SIG-M5 treated with dmso at 0.1 percent for 504 hours (cell line): ENCODE data around the gene CREB3.

Experiments
- DNase-seq: peaks from one replicate; lab custom pipeline; 2025; ENCODE audit not compliant: unreplicated experiment; lab: John Stamatoyannopoulos, UW

Gene CREB3

GRCh38 chr9:35700942-35701341 lies 31.5 kb upstream of the CREB3 start:
- DNase-seq, result no peak

DNA sequence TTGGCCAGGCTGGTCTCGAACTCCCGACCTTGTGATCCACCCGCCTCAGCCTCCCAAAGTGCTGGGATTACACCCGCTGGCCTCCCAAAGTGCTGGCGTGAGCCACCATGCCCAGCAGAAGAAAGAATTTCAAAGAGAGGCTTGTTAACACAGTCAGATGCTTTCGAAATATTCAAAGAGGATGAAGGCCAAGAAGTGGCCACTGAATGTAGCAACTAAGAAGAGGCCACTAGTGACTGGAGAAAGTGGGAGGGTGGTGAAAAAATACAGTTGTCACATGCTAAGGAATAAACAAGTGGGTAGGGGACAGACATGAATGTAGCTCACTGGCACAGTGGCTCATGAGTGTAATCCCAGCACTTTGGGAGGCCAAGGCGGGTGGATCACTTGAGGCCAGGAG lies 29.8 kb upstream of the CREB3 start:
- no peak for DNase-seq

- no peak for DNase-seq
Measured at GRCh38 chr9:35703906-35704672, 28.4 kb upstream of the CREB3 start.

- no peak for DNase-seq
Measured at GRCh38 chr9:35705372-35705771, 27.1 kb upstream of the CREB3 start.

DNA sequence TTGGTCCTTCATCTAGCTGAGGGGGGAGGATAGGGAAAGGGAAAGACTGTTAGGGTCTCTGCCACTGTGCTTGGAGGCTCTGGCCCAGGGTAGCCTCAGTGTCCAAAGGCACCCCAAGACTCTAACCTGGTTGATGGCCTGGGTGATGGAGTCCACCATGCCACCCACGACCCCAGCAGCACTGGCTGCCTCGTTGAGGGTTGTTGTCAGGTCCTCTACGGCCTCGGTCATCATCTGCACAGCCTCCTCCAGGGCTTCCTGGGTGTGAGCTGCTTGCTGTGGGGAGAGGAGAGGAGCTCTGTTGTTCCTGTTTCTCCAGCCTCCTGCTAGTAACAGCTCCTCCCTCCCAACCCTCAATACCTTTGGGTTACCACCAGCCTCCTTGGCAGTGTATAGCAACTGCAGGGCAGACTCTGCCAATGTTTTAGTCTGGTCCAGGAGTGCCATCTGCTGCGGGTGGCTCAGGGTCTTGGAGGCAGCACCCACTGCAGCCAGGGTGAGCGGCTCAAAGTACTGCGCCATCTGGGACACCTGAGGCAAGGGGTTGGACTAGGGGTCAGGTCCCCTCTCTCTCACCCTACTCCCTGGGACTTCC lies 26.5 kb upstream of the CREB3 start:
- no peak for DNase-seq

GRCh38 chr9:35706951-35707350 lies 25.5 kb upstream of the CREB3 start:
- no peak for DNase-seq

DNA sequence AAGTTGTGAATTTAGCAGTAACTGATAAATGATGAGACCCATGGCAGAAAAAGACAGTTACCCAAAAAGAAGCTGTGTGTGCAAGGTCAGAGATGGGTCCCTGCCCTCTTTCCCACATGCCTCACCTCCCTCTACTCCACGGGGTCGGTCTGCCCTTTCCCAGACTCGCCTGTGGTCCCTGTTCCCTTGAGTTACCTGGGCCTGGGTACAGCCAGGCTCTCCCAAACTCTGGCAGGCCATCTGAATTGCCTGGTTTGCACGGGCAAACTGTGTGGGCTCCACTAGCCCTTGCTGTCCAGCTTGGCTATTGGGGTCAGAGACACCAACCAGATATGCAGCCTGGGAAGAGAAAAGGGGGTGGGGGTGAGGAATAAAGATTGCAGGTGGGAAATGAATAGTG lies 24.3 kb upstream of the CREB3 start:
- DNase-seq, result no peak

DNA sequence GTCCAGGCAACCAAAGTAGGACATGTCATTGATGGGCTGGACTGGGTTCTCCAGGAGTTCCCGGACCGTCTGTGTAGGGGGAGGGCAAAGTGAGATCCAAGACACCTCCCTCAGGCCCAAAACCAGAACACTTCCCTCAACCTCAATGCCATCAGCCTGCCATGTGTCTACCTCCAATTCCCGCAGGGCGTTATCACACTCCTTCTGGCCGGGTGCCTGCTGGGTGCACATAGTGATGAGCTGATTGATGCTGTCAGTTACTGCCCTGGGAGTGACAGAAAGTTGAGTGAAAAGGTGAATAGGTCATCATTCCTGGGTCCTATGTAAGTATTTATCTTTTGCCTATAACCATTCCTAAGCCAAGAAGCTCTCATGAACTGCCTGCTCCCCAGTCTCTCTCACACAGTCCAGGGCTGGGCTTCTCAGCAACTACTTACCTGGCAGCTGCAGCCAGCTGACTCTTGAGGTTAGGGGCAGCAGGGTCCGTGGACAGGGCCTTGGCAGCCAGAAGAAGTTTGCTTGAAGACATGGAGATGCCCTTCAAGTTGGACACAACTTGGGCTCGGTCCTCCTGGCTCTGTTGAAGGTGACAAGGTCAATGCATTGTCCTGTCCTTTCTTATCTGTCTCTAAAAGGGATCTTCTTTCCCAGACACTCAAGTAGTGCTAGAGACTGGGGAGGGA lies 21.5 kb upstream of the CREB3 start:
- no peak for DNase-seq

GRCh38 chr9:35711501-35712428 lies 20.7 kb upstream of the CREB3 start:
- DNase-seq, result no peak

- DNase-seq, result no peak
Measured at GRCh38 chr9:35712762-35713400, 19.6 kb upstream of the CREB3 start.

GRCh38 chr9:35713578-35713977 lies 18.9 kb upstream of the CREB3 start:
- no peak for DNase-seq

GRCh38 chr9:35714123-35714522 lies 18.3 kb upstream of the CREB3 start:
- no peak for DNase-seq

GRCh38 chr9:35714579-35715252 lies 17.8 kb upstream of the CREB3 start:
- no peak for DNase-seq

DNA sequence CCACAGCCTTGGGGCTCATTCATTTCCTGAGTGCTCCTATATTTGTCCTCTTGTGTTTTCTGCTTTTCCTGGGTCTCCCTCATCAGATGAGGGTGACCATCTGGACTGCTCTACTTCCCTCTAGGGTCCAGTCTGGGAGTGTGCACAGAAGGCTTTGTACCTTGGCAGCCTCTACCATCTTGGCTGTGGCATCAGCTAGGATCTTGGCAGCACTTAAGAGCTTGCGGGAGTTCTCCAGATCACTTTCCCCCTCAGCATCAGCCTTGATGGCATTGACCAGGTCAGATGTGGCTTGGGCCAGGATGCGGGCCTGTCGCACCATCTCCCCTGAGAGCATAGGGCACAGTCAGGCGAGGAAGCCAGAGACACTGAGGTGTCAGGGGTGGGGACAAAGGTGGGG lies 16.2 kb upstream of the CREB3 start:
- DNase-seq, result no peak

DNA sequence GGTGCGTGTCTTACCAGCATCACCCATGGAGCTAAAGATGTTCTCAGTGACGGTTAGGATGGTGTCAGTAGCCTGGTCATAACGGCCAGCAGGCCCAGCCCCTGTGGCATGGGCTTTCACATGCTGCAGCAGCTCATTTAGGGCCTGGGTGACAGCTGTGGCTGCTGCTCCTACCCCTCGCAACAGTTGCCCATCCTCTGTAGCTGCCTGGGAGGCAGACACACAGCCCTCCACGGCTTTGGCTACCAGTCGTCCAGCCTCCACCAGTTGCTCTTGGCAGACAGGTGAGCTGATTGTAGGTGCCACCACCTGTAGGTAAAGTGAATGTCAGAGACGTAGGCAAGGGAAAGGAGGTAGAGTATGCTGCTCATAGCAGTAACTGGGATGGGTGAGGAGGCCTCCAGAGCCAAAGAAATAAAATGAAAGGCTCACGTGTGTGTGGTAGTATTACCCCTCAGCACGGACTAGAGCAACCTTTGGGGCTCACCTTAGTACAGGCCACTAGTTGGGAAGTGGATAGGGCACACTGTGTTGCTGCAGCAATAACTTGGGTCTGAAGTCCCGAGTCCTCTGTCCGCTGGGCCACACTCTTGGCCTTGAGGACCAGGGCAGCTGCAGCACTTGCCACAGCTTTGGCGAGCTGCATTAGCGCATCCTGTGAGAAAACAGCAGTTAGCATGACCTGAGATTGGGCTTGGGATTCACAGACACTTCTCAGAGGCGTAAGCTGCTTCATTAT lies 15.2 kb upstream of the CREB3 start:
- DNase-seq, result no peak

- DNase-seq, result peak; percentile 27
Measured at GRCh38 chr9:35718721-35719511, 13.6 kb upstream of the CREB3 start.

GRCh38 chr9:35719546-35719945 lies 12.9 kb upstream of the CREB3 start:
- DNase-seq, result no peak

DNA sequence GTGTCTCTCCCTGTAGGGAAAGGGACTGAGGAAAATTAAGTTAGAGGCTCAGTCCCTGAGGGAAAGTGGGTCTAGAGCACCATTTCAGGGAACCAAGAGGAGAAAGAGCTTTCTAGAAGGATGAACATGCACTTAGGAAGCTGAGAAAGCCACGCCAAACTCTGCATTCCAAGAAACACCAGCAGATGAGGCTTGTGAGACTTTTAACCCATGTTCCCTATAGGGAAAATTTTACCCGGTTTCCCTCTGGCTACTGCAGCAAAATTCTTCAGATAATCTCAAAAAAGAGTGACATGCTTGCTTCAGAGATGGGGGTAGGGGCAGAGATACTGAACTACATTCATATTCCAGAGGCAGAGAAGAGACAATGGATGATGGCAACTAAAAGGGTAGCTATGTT lies 9.0 kb upstream of the CREB3 start:
- DNase-seq, result no peak

- no peak for DNase-seq
Measured at GRCh38 chr9:35723908-35724307, 8.6 kb upstream of the CREB3 start.
